ENCODE data around the gene NFIX. TPM values are rescaled to one million over a fixed set of nuclear protein-coding genes. Genes with fewer than 3 reads are reported as not detected.
A peak's percentile ranks its signal among the peaks of the same experiment; 100 is the strongest.

The NFIX gene
- total and polyA plus RNA-seq, 9 of the 15 experiments (the other 6 are each of a cell fraction or from before 2014, with no cell fraction given): 0.28 to 26.8 (median 5.4) TPM

- TF ChIP-seq ZNF511 (CRISPR knock-in tag; IDR thresholded peaks at IDR 0.05) (no peak), POLR2G (IDR thresholded peaks at IDR 0.05; ENCODE audit: low read depth, low read length) (peak; percentile 61), ZNF23 (CRISPR knock-in tag; IDR thresholded peaks at IDR 0.05) (no peak), ESRRB (CRISPR knock-in tag; IDR thresholded peaks at IDR 0.05; ENCODE audit: borderline replicate concordance) (peak; percentile 75; the same call in 1 of the 2 replicates), KDM2B (CRISPR knock-in tag; IDR thresholded peaks at IDR 0.05) (no peak), DEAF1 (CRISPR knock-in tag; IDR thresholded peaks at IDR 0.05) (peak; percentile 11; the same call in 1 of the 2 replicates), PHF20 (IDR thresholded peaks at IDR 0.05; ENCODE audit: partially characterized antibody) (no peak), FOSL1 (tag; conservative IDR thresholded peaks at IDR 0.05) (no peak; the same call in 1 of the 2 replicates), SREBF1 (IDR thresholded peaks at IDR 0.05; ENCODE audit: borderline replicate concordance, low read depth, low read length) (no peak), CHCHD3 (CRISPR knock-in tag; IDR thresholded peaks at IDR 0.05) (no peak), ETV5 (CRISPR knock-in tag; IDR thresholded peaks at IDR 0.05; ENCODE audit: low read depth) (no peak)
- TF ChIP-seq, protein P1, sequence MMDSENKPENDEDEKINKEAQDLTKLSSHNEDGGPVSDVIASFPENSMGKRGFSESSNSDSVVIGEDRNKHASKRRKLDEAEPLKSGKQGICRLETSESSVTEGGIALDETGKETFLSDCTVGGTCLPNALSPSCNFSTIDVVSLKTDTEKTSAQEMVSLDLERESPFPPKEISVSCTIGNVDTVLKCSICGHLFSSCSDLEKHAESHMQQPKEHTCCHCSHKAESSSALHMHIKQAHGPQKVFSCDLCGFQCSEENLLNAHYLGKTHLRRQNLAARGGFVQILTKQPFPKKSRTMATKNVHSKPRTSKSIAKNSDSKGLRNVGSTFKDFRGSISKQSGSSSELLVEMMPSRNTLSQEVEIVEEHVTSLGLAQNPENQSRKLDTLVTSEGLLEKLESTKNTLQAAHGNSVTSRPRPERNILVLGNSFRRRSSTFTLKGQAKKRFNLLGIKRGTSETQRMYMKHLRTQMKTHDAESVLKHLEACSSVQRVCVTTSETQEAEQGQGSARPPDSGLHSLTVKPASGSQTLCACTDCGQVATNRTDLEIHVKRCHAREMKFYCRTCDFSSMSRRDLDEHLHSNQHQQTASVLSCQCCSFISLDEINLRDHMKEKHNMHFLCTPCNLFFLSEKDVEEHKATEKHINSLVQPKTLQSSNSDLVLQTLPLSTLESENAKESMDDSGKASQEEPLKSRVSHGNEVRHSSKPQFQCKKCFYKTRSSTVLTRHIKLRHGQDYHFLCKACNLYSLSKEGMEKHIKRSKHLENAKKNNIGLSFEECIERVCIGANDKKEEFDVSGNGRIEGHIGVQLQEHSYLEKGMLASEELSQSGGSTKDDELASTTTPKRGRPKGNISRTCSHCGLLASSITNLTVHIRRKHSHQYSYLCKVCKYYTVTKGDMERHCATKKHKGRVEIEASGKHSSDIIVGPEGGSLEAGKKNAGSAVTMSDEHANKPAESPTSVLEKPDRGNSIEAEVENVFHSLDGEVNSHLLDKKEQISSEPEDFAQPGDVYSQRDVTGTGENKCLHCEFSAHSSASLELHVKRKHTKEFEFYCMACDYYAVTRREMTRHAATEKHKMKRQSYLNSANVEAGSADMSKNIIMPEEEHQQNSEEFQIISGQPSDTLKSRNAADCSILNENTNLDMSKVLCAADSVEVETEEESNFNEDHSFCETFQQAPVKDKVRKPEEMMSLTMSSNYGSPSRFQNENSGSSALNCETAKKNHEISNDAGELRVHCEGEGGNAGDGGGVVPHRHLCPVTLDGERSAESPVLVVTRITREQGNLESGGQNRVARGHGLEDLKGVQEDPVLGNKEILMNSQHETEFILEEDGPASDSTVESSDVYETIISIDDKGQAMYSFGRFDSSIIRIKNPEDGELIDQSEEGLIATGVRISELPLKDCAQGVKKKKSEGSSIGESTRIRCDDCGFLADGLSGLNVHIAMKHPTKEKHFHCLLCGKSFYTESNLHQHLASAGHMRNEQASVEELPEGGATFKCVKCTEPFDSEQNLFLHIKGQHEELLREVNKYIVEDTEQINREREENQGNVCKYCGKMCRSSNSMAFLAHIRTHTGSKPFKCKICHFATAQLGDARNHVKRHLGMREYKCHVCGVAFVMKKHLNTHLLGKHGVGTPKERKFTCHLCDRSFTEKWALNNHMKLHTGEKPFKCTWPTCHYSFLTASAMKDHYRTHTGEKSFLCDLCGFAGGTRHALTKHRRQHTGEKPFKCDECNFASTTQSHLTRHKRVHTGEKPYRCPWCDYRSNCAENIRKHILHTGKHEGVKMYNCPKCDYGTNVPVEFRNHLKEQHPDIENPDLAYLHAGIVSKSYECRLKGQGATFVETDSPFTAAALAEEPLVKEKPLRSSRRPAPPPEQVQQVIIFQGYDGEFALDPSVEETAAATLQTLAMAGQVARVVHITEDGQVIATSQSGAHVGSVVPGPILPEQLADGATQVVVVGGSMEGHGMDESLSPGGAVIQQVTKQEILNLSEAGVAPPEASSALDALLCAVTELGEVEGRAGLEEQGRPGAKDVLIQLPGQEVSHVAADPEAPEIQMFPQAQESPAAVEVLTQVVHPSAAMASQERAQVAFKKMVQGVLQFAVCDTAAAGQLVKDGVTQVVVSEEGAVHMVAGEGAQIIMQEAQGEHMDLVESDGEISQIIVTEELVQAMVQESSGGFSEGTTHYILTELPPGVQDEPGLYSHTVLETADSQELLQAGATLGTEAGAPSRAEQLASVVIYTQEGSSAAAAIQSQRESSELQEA (IDR thresholded peaks at IDR 0.05; ENCODE audit: low read depth): no peak
- TF ChIP-seq, protein P2, sequence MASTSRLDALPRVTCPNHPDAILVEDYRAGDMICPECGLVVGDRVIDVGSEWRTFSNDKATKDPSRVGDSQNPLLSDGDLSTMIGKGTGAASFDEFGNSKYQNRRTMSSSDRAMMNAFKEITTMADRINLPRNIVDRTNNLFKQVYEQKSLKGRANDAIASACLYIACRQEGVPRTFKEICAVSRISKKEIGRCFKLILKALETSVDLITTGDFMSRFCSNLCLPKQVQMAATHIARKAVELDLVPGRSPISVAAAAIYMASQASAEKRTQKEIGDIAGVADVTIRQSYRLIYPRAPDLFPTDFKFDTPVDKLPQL (IDR thresholded peaks at IDR 0.05; ENCODE audit: extremely low read depth, insufficient read length): no peak
Measured at GRCh38 chr19:13098277-13099072, 103.2 kb downstream of the NFIX start (continued).
